ENCODE data around the gene ULBP3.
"Not testable (repeated sequence)": the region's sequence is repeated elsewhere in the genome, so short reads cannot be mapped to it uniquely, and the experiment has no call there.

Gene ULBP3

GRCh38 chr6:150076196-150076893, 7.4 kb upstream of the ULBP3 start:
- Histone ChIP-seq H3K4me3 (ENCODE audit: low read length) (no peak overlapping the region), H3K36me3 (ENCODE audit: control insufficient read depth, insufficient read depth, low read length, severe bottlenecking) (no peaks in the 10 kb centered on the region), H3K27me3 (replicated peaks; ENCODE audit: control insufficient read depth, insufficient read depth, low read length) (no peaks in the 10 kb centered on the region), H3K4me1 (ENCODE audit: control insufficient read depth, insufficient read depth, low read length) (peaks cover 7% of the 10 kb centered on the region), H3K9me3 (ENCODE audit: control insufficient read depth, low read length) (no peaks in the 10 kb centered on the region), H3K9ac (ENCODE audit: low read length) (no peak overlapping the region)
- no peak for DNase-seq (ENCODE audit: low read depth)

DNA sequence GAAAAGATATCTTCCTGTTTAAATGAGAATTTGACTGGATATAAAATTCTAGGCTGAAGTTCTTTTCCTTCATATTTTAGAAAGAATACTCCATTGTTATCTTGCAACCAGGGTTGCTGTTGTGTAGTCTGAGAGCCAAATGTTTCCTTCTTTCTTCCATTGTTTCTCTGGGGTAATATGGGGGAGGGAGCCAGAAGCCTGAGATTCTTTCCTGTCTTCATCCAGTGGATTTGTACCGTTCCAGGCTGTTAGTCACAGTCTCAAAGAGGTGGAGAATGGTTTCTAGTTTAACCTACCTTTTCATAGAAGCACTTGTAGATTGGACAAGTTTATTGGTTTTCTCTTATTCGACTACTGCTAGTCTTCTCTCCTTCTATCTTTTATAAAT, 6.1 kb upstream of the ULBP3 start:
- Histone ChIP-seq H3K36me3 (ENCODE audit: control insufficient read depth, insufficient read depth, low read length, severe bottlenecking) (no peaks in the 10 kb centered on the region), H3K9ac (ENCODE audit: low read length) (no peak overlapping the region), H3K4me1 (ENCODE audit: control insufficient read depth, insufficient read depth, low read length) (peaks cover 7% of the 10 kb centered on the region), H3K4me3 (ENCODE audit: low read length) (no peak overlapping the region), H3K27me3 (replicated peaks; ENCODE audit: control insufficient read depth, insufficient read depth, low read length) (no peaks in the 10 kb centered on the region), H3K9me3 (ENCODE audit: control insufficient read depth, low read length) (no peaks in the 10 kb centered on the region)
- DNase-seq (ENCODE audit: low read depth): no peak

- DNase-seq (ENCODE audit: low read depth); H3K4me1 ChIP-seq (ENCODE audit: control insufficient read depth, insufficient read depth, low read length): not testable (repeated sequence)
These were observed 5.6 kb upstream of the ULBP3 start for GRCh38 chr6:150074396-150075033.

GRCh38 chr6:150072201-150072600, 3.3 kb upstream of the ULBP3 start:
- H3K36me3 ChIP-seq (ENCODE audit: control insufficient read depth, insufficient read depth, low read length, severe bottlenecking): no peaks in the 10 kb centered on the region
- H3K4me1 ChIP-seq (ENCODE audit: control insufficient read depth, insufficient read depth, low read length): peaks cover 12% of the 10 kb centered on the region
- no peaks in the 10 kb centered on the region for H3K9me3 ChIP-seq (ENCODE audit: control insufficient read depth, low read length)
- H3K9ac ChIP-seq (ENCODE audit: low read length): no peak overlapping the region
- no peaks in the 10 kb centered on the region for H3K27me3 ChIP-seq (replicated peaks; ENCODE audit: control insufficient read depth, insufficient read depth, low read length)
- no peak for DNase-seq (ENCODE audit: low read depth)
- no peak overlapping the region for H3K4me3 ChIP-seq (ENCODE audit: low read length)

More at GRCh38 chr6:150074396-150075033, 5.6 kb upstream of the ULBP3 start:
- H3K36me3 ChIP-seq (ENCODE audit: control insufficient read depth, insufficient read depth, low read length, severe bottlenecking); H3K9ac ChIP-seq (ENCODE audit: low read length); H3K27me3 ChIP-seq (replicated peaks; ENCODE audit: control insufficient read depth, insufficient read depth, low read length); H3K4me3 ChIP-seq (ENCODE audit: low read length); H3K9me3 ChIP-seq (ENCODE audit: control insufficient read depth, low read length): not testable (repeated sequence)

GRCh38 chr6:150070236-150070818, 1.4 kb upstream of the ULBP3 start:
- Histone ChIP-seq H3K36me3 (ENCODE audit: control insufficient read depth, insufficient read depth, low read length, severe bottlenecking) (no peaks in the 10 kb centered on the region), H3K4me1 (ENCODE audit: control insufficient read depth, insufficient read depth, low read length) (peaks cover 12% of the 10 kb centered on the region), H3K9me3 (ENCODE audit: control insufficient read depth, low read length) (no peaks in the 10 kb centered on the region), H3K9ac (ENCODE audit: low read length) (no peak overlapping the region), H3K4me3 (ENCODE audit: low read length) (no peak overlapping the region), H3K27me3 (replicated peaks; ENCODE audit: control insufficient read depth, insufficient read depth, low read length) (no peaks in the 10 kb centered on the region)
- no peak for DNase-seq (ENCODE audit: low read depth)

DNA sequence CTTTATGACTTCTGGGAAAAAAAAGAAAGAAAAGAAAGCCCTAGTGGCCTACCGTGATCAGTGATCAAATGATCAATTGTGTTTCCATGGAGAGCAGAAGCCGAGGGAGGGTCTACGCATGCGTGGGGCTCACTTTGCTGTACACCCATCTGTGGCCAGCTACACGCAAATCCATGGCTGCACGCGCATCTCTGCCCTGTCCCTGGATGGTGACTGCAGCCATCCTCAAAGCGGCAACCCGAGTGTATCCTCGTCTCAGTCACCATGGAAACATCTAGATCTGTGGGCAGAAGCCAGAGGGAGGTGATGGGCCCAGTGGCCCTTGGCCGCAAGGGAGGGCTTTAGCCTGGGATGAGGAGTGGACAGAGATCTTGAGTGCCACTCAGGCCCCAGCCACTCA, 785 bp upstream of the ULBP3 start:
- Histone ChIP-seq H3K4me3 (ENCODE audit: low read length) (no peak overlapping the region), H3K36me3 (ENCODE audit: control insufficient read depth, insufficient read depth, low read length, severe bottlenecking) (peaks cover 3% of the 10 kb centered on the region), H3K9ac (ENCODE audit: low read length) (no peak overlapping the region), H3K4me1 (ENCODE audit: control insufficient read depth, insufficient read depth, low read length) (peaks cover 12% of the 10 kb centered on the region), H3K27me3 (replicated peaks; ENCODE audit: control insufficient read depth, insufficient read depth, low read length) (no peaks in the 10 kb centered on the region), H3K9me3 (ENCODE audit: control insufficient read depth, low read length) (no peaks in the 10 kb centered on the region)
- peak; percentile 13 for DNase-seq (ENCODE audit: low read depth)

DNA sequence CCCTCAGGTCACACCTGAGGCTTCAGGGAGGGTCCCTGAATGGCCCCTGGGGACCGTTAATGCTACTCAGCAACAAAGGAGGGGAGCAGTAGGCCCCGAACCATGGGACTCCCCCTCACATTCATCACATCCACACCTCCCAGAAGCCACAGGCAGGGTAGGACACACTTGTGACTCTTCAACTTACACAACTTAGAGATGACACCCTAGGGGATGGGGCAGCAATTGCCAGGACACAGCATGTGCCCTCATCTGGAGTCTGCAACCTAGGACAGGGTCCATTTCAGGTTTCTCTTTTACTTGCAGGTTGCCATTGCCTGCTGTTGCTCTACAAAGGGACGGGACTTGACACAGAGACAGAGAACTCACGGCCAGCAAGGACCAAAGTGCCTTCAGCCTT, 770 bp downstream of the ULBP3 start:
- Histone ChIP-seq H3K4me1 (ENCODE audit: control insufficient read depth, insufficient read depth, low read length) (peaks cover 12% of the 10 kb centered on the region), H3K9ac (ENCODE audit: low read length) (peak overlapping the region; percentile 88), H3K36me3 (ENCODE audit: control insufficient read depth, insufficient read depth, low read length, severe bottlenecking) (peaks cover 3% of the 10 kb centered on the region), H3K9me3 (ENCODE audit: control insufficient read depth, low read length) (no peaks in the 10 kb centered on the region), H3K4me3 (ENCODE audit: low read length) (peak overlapping the region; percentile 90), H3K27me3 (replicated peaks; ENCODE audit: control insufficient read depth, insufficient read depth, low read length) (no peaks in the 10 kb centered on the region)
- peak; percentile 15 for DNase-seq (ENCODE audit: low read depth)

- H3K9ac ChIP-seq (ENCODE audit: low read length): no peak overlapping the region
- no peak for DNase-seq (ENCODE audit: low read depth)
These were observed 3.8 kb downstream of the ULBP3 start for GRCh38 chr6:150065083-150065482.

GRCh38 chr6:150063640-150064039, 5.3 kb downstream of the ULBP3 start:
- H3K9me3 ChIP-seq (ENCODE audit: control insufficient read depth, low read length): no peaks in the 10 kb centered on the region
- peaks cover 3% of the 10 kb centered on the region for H3K36me3 ChIP-seq (ENCODE audit: control insufficient read depth, insufficient read depth, low read length, severe bottlenecking)
- H3K27me3 ChIP-seq (replicated peaks; ENCODE audit: control insufficient read depth, insufficient read depth, low read length): no peaks in the 10 kb centered on the region
- peaks cover 5% of the 10 kb centered on the region for H3K4me1 ChIP-seq (ENCODE audit: control insufficient read depth, insufficient read depth, low read length)
- no peak overlapping the region for H3K9ac ChIP-seq (ENCODE audit: low read length)
- H3K4me3 ChIP-seq (ENCODE audit: low read length): no peak overlapping the region
- DNase-seq (ENCODE audit: low read depth): no peak

More at GRCh38 chr6:150065083-150065482, 3.8 kb downstream of the ULBP3 start:
- Histone ChIP-seq H3K36me3 (ENCODE audit: control insufficient read depth, insufficient read depth, low read length, severe bottlenecking) (peaks cover 3% of the 10 kb centered on the region), H3K4me1 (ENCODE audit: control insufficient read depth, insufficient read depth, low read length) (peaks cover 5% of the 10 kb centered on the region), H3K9me3 (ENCODE audit: control insufficient read depth, low read length) (no peaks in the 10 kb centered on the region), H3K4me3 (ENCODE audit: low read length) (no peak overlapping the region), H3K27me3 (replicated peaks; ENCODE audit: control insufficient read depth, insufficient read depth, low read length) (no peaks in the 10 kb centered on the region)

DNA sequence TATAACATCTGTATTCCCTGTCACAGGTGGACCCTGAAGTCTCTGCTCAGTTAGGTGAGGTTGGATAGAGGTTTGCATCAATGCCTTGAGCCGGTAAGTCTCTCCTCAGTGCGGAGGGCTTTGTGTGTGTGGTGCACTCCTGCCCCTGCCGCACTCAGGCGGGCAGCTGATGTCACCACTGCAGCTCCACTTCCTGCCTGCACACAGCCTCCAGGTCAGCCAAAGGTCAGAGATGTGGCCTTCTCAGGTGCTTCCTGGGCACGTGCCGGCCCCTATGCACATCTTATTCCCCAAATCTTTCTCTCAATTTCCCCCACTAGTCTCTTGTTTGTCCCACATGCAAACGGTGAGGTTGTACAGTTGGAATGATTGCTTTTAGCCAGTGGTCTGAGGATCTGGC, 8.9 kb downstream of the ULBP3 start:
- H3K36me3 ChIP-seq (ENCODE audit: control insufficient read depth, insufficient read depth, low read length, severe bottlenecking); DNase-seq (ENCODE audit: low read depth); H3K4me1 ChIP-seq (ENCODE audit: control insufficient read depth, insufficient read depth, low read length); H3K9ac ChIP-seq (ENCODE audit: low read length); H3K9me3 ChIP-seq (ENCODE audit: control insufficient read depth, low read length); H3K4me3 ChIP-seq (ENCODE audit: low read length): not testable (repeated sequence)
- peaks cover 21% of the 10 kb centered on the region for H3K27me3 ChIP-seq (replicated peaks; ENCODE audit: control insufficient read depth, insufficient read depth, low read length)

- DNase-seq (ENCODE audit: low read depth): no peak
- Histone ChIP-seq H3K9ac (ENCODE audit: low read length) (no peak overlapping the region), H3K4me3 (ENCODE audit: low read length) (no peak overlapping the region), H3K27me3 (replicated peaks; ENCODE audit: control insufficient read depth, insufficient read depth, low read length) (peaks cover 31% of the 10 kb centered on the region), H3K4me1 (ENCODE audit: control insufficient read depth, insufficient read depth, low read length) (no peaks in the 10 kb centered on the region), H3K36me3 (ENCODE audit: control insufficient read depth, insufficient read depth, low read length, severe bottlenecking) (no peaks in the 10 kb centered on the region), H3K9me3 (ENCODE audit: control insufficient read depth, low read length) (peaks cover 3% of the 10 kb centered on the region)
These were observed 9.9 kb downstream of the ULBP3 start for GRCh38 chr6:150058986-150059385.

Measured in adipocyte (in vitro differentiated cells).